Common myeloid progenitor, CD34-positive (primary cell): ENCODE measurements around the gene METRN.

Experiments
- CTCF ChIA-PET: fragments of 350-600 bp; sonication (Branson Sonifier 250); formaldehyde crosslinking; loops from one replicate; lab custom pipeline; 2021; ENCODE audit warnings: antibody characterized with exemption; lab: Charles Lee
- POLR2A ChIA-PET: fragments of 350-600 bp; sonication (Branson Sonifier 250); formaldehyde crosslinking; loops from one replicate; lab custom pipeline; 2021; ENCODE audit warnings: antibody characterized with exemption; lab: Charles Lee
- DNase-seq, 3 donors: peaks; one replicate each; pipeline versions ENCODE4 v3.0.0 to v3.0.0-alpha.2; 2013
- H3K27ac ChIP-seq, 2 experiments: 1 replicate in 1 of 2; 2 replicates in 1 of 2; pipeline ENCODE4 v1.7.0; 2013; ENCODE audit warnings: inconsistent platforms in 2 of 2, low read length in 2 of 2, mild to moderate bottlenecking in 2 of 2, low read depth in 1 of 2, moderate library complexity in 1 of 2; ENCODE audit not compliant: severe bottlenecking in 2 of 2, insufficient read depth in 1 of 2, poor library complexity in 1 of 2
- H3K27me3 ChIP-seq, 5 experiments: replicated peaks in 2 of 5; 1 replicate in 3 of 5; 2 replicates in 2 of 5; pipeline versions ENCODE4 v1.6.1 to v1.7.0; 2013; ENCODE audit warnings: low read length in 4 of 5, mild to moderate bottlenecking in 2 of 5, moderate library complexity in 2 of 5, inconsistent platforms in 1 of 5; ENCODE audit not compliant: insufficient read depth in 5 of 5, control insufficient read depth in 4 of 5
- H3K36me3 ChIP-seq, 4 experiments: 1 replicate in 2 of 4; 2 replicates in 2 of 4; pipeline versions ENCODE4 v1.6.1 to v1.7.0; 2013; ENCODE audit warnings: low read length in 3 of 4, control low read depth in 1 of 4, mild to moderate bottlenecking in 1 of 4; ENCODE audit not compliant: control insufficient read depth in 4 of 4, insufficient read depth in 4 of 4
- H3K4me1 ChIP-seq, 4 experiments: 1 replicate in 3 of 4; 2 replicates in 1 of 4; pipeline versions ENCODE4 v1.6.1 to v1.7.1; 2013; ENCODE audit warnings: low read length in 3 of 4, mild to moderate bottlenecking in 3 of 4, control low read depth in 1 of 4, inconsistent platforms in 1 of 4, moderate library complexity in 1 of 4; ENCODE audit not compliant: control insufficient read depth in 4 of 4, insufficient read depth in 4 of 4; ENCODE audit errors: control extremely low read depth in 1 of 4
- H3K4me3 ChIP-seq, 7 experiments: 1 replicate in 4 of 7; 2 replicates in 3 of 7; pipeline versions ENCODE4 v1.5.1 to v1.7.0; 2013; ENCODE audit warnings: mild to moderate bottlenecking in 7 of 7, low read length in 6 of 7, moderate library complexity in 6 of 7, inconsistent platforms in 2 of 7, low read depth in 2 of 7, control low read depth in 1 of 7; ENCODE audit not compliant: insufficient read depth in 4 of 7, control insufficient read depth in 1 of 7; ENCODE audit errors: extremely low read depth in 1 of 7
- H3K9me3 ChIP-seq, 5 experiments: 1 replicate in 4 of 5; 2 replicates in 1 of 5; pipeline versions ENCODE4 v1.6.1 to v1.7.1; 2013; ENCODE audit warnings: low read length in 4 of 5, mild to moderate bottlenecking in 2 of 5, inconsistent platforms in 1 of 5, low read depth in 1 of 5, moderate library complexity in 1 of 5; ENCODE audit not compliant: control insufficient read depth in 4 of 5, insufficient read depth in 2 of 5; ENCODE audit errors: control extremely low read depth in 1 of 5
- WGBS: methylation state at CpG from one replicate; pipeline ENCODE4 v1.1.5; 2013; ENCODE audit not compliant: insufficient coverage; 5-methylcytosine and 5-hydroxymethylcytosine counted together

Gene METRN

DNA sequence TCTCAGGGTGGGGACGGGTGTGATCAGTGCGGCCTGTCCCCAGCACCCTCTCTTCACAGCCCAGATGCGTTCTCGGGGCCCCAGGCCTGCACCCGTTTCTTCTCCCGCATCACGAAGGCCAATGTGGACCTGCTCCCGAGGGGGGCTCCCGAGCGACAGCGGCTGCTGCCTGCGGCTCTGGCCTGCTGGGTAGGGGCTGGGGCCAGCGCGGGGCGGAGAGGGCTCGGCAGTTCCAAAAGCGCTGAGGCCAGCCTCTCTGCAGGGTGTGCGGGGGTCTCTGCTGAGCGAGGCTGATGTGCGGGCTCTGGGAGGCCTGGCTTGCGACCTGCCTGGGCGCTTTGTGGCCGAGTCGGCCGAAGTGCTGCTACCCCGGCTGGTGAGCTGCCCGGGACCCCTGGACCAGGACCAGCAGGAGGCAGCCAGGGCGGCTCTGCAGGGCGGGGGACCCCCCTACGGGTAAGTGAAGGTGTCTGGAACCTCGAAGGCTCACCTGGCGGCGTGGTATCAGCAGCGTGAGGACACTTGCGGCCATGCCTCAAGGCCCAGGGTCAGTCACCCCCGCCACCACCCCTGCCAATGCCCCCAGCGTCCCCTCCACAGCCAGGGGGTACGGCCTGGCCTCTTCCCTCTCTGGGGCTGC, 50.0 kb downstream of the METRN start:
- DNase-seq: no peak
- WGBS: 96% methylated on average over 36 of the region's 38 CpGs
- H3K4me3 ChIP-seq: no peak overlapping the region
- no peaks in the 10 kb centered on the region for H3K9me3 ChIP-seq
- ChIA-PET POLR2A (no interaction called here), CTCF (no interaction called here)
- no peaks in the 10 kb centered on the region for H3K27me3 ChIP-seq
- H3K36me3 ChIP-seq: no peaks in the 10 kb centered on the region
- H3K27ac ChIP-seq: no peak overlapping the region
- peaks cover 0 to 11% (median 3%) of the 10 kb centered on the region in 4 experiments for H3K4me1 ChIP-seq

DNA sequence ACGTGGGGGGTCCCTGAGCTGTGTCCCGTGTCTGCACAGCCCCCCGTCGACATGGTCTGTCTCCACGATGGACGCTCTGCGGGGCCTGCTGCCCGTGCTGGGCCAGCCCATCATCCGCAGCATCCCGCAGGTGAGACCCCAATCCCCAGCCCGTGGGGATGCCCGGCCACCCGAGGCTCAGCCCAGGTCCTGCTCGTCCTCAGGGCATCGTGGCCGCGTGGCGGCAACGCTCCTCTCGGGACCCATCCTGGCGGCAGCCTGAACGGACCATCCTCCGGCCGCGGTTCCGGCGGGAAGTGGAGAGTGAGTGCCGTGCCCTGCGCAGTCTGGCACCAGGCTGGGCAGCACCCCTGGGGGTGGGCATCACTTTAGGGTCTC, 50.6 kb downstream of the METRN start:
- no peak for DNase-seq
- H3K27ac ChIP-seq: no peak overlapping the region
- POLR2A ChIA-PET: no interaction called here
- 91% methylated on average over 21 of the region's 29 CpGs for WGBS
- no peaks in the 10 kb centered on the region for H3K27me3 ChIP-seq
- peaks cover 0 to 11% (median 3%) of the 10 kb centered on the region in 4 experiments for H3K4me1 ChIP-seq
- no peaks in the 10 kb centered on the region for H3K36me3 ChIP-seq
- no peak overlapping the region for H3K4me3 ChIP-seq
- CTCF ChIA-PET: interaction anchor here (2.0 kb wide), 1 partner anchor 10 kb away, joined by 10 read pairs; no protein-coding TSS in a partner anchor
- no peaks in the 10 kb centered on the region for H3K9me3 ChIP-seq

DNA sequence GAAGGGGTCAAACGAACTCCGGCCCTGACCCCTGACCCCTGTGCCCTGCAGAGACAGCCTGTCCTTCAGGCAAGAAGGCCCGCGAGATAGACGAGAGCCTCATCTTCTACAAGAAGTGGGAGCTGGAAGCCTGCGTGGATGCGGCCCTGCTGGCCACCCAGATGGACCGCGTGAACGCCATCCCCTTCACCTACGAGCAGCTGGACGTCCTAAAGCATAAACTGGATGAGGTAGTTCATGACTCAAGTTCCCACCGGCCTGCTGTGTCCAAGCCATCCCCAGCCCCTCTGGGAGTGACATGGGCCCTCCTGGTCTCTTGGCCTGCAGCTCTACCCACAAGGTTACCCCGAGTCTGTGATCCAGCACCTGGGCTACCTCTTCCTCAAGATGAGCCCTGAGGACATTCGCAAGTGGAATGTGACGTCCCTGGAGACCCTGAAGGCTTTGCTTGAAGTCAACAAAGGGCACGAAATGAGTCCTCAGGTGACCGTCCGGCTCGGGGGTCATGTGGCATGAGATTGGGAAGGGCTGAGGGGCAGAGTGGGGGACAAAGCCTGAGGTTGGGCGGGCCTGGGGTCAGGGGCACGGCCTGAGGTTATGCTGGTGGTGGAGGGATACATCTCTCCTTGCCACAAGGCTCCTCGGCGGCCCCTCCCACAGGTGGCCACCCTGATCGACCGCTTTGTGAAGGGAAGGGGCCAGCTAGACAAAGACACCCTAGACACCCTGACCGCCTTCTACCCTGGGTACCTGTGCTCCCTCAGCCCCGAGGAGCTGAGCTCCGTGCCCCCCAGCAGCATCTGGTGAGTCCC, 51.3 kb downstream of the METRN start:
- POLR2A ChIA-PET: no interaction called here
- Histone ChIP-seq H3K4me3 (no peak overlapping the region), H3K27me3 (no peaks in the 10 kb centered on the region), H3K4me1 (peaks cover 0 to 11% (median 3%) of the 10 kb centered on the region in 4 experiments), H3K9me3 (no peaks in the 10 kb centered on the region), H3K36me3 (no peaks in the 10 kb centered on the region), H3K27ac (no peak overlapping the region)
- CTCF ChIA-PET: interaction anchor here (2.0 kb wide), 1 partner anchor 11 kb away, joined by 10 read pairs; no protein-coding TSS in a partner anchor
- 97% methylated on average over 29 of the region's 29 CpGs for WGBS
- DNase-seq: no peak

DNA sequence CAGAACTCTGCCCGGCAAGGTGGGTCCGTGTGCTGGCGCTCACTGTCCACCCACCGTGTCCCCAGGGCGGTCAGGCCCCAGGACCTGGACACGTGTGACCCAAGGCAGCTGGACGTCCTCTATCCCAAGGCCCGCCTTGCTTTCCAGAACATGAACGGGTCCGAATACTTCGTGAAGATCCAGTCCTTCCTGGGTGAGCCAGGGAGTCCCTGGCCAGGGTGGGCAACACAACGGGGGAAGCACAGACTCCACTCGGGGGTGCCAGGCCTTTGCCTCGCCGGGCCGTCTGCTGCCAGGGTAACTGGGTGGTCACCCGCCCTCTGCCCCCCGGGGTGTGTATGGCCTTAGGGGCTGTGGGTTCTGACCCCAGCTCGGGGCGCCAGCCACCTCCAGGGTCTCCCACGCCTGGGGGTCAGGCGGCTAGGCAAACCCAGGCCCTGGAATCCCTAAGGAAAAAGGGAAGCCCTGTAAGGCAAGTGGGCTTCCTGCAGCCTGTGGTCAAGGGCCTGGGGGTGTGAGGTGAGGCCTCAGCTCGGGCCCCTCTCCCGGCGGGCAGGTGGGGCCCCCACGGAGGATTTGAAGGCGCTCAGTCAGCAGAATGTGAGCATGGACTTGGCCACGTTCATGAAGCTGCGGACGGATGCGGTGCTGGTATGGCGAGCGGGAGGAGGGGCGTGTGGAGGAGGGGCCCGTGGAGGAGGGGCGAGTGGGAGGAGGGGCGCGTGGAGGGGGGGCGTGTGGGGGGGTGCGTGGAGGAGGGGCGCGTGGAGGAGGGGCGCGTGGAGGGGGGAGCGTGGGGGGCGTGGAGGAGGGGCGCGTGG, 52.1 kb downstream of the METRN start:
- H3K9me3 ChIP-seq: no peaks in the 10 kb centered on the region
- ChIA-PET CTCF (interaction anchor here (2.0 kb wide), 1 partner anchor 11 kb away, joined by 10 read pairs; no protein-coding TSS in a partner anchor), POLR2A (no interaction called here)
- 92% methylated on average over 25 of the region's 48 CpGs for WGBS
- peaks cover 0 to 11% (median 0%) of the 10 kb centered on the region in 4 experiments for H3K4me1 ChIP-seq
- peak; percentile 25 to 50 (median 27) for DNase-seq
- no peaks in the 10 kb centered on the region for H3K27me3 ChIP-seq
- H3K36me3 ChIP-seq: no peaks in the 10 kb centered on the region
- H3K4me3 ChIP-seq: no peak overlapping the region
- no peak overlapping the region for H3K27ac ChIP-seq

DNA sequence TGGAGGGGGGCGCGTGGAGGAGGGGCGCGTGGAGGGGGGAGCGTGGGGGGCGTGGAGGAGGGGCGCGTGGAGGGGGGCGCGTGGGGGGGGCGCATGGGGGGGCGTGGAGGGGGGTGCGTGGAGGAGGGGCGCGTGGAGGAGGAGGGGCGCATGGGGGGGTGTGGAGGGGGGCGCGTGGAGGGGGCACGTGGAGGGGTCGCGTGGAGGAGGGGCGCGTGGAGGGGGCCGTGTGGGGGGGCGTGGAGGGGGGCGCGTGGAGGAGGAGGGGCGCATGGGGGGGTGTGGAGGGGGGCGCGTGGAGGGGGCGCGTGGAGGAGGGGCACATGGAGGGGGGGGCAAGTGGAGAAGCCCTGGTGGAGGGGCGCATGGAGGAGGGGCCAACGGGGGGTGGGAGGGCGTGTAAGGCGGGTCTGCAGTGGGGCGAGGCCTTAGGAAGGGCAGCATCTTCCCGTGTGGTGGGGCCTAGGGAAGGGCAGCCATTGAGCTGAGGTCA, 52.9 kb downstream of the METRN start:
- ChIA-PET CTCF (no interaction called here), POLR2A (interaction anchor here (0.5 kb wide), 1 partner anchor 19 kb away, joined by 3 read pairs; no protein-coding TSS in a partner anchor)
- 83% methylated on average over 1 of the region's 38 CpGs for WGBS
- Histone ChIP-seq H3K4me3 (peak overlapping the region in 1 of 7 experiments; percentile 36), H3K9me3 (no peaks in the 10 kb centered on the region), H3K27me3 (no peaks in the 10 kb centered on the region), H3K27ac (no peak overlapping the region), H3K4me1 (peaks cover 0 to 11% (median 0%) of the 10 kb centered on the region in 4 experiments), H3K36me3 (no peaks in the 10 kb centered on the region)
- DNase-seq: no peak

DNA sequence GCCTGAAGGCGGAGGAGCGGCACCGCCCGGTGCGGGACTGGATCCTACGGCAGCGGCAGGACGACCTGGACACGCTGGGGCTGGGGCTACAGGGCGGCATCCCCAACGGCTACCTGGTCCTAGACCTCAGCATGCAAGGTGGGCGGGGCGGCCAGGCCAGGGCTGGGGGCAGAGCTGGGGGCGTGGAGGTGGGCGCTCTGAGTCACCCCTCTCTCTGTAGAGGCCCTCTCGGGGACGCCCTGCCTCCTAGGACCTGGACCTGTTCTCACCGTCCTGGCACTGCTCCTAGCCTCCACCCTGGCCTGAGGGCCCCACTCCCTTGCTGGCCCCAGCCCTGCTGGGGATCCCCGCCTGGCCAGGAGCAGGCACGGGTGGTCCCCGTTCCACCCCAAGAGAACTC, 53.5 kb downstream of the METRN start:
- POLR2A ChIA-PET: interaction anchor here (0.5 kb wide), 1 partner anchor 20 kb away, joined by 3 read pairs; no protein-coding TSS in a partner anchor
- Histone ChIP-seq H3K36me3 (no peaks in the 10 kb centered on the region), H3K4me3 (peak overlapping the region in 1 of 7 experiments; percentile 36), H3K27me3 (no peaks in the 10 kb centered on the region), H3K9me3 (no peaks in the 10 kb centered on the region), H3K4me1 (peaks cover 0 to 11% (median 0%) of the 10 kb centered on the region in 4 experiments), H3K27ac (no peak overlapping the region)
- DNase-seq: no peak
- CTCF ChIA-PET: no interaction called here
- WGBS: 97% methylated on average over 13 of the region's 21 CpGs
